ENCODE results near the gene SPANXB1.

DNA sequence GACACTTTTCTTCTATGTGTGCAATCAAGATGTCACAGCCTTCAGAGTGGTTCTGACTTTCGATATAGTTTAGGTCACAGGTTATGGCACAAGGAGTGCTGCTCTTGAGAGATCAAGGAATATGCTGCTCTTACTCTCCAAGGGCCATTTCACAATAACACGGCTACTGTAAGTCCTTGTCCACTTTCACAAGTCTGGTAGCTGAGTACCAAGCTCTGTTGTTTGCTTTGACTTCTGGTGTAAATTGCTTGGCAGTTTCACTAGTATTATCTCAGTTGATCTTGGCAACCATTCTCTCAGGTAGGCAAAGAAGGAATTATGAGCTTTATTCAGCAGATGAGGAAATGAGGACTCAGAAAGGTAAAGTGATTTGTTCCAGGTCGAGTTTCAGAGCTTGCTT lies 35.4 kb upstream of the SPANXB1 start:
- TF ChIP-seq, protein P1, sequence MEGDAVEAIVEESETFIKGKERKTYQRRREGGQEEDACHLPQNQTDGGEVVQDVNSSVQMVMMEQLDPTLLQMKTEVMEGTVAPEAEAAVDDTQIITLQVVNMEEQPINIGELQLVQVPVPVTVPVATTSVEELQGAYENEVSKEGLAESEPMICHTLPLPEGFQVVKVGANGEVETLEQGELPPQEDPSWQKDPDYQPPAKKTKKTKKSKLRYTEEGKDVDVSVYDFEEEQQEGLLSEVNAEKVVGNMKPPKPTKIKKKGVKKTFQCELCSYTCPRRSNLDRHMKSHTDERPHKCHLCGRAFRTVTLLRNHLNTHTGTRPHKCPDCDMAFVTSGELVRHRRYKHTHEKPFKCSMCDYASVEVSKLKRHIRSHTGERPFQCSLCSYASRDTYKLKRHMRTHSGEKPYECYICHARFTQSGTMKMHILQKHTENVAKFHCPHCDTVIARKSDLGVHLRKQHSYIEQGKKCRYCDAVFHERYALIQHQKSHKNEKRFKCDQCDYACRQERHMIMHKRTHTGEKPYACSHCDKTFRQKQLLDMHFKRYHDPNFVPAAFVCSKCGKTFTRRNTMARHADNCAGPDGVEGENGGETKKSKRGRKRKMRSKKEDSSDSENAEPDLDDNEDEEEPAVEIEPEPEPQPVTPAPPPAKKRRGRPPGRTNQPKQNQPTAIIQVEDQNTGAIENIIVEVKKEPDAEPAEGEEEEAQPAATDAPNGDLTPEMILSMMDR (IDR thresholded peaks at IDR 0.05): no peak
- no peak for TF ChIP-seq POLR2A (IDR thresholded peaks at IDR 0.05)

Data from body of pancreas (tissue), 4 donors.